Loucy (cell line): ENCODE data around the gene LKAAEAR1.
A peak's percentile ranks its signal among the peaks of the same experiment; 100 is the strongest.

Experiments used
- H2AFZ ChIP-seq: fragments of 200-600 bp; sonication (generic); 2 replicates; pipeline ENCODE4 v1.6.0; 2016; ENCODE audit warnings: antibody characterized with exemption, mild to moderate bottlenecking, low read length, moderate library complexity
- H3F3A ChIP-seq: fragments of 200-600 bp; 2 replicates; pipeline ENCODE4 v1.6.0; 2016; ENCODE audit warnings: antibody characterized with exemption, low read depth, mild to moderate bottlenecking
- H3K27me3 ChIP-seq: fragments of 200-600 bp; sonication (generic); 2 replicates; pipeline ENCODE4 v1.6.1; 2014; ENCODE audit warnings: low read length, mild to moderate bottlenecking; ENCODE audit not compliant: insufficient read depth, poor library complexity, severe bottlenecking
- H3K36me3 ChIP-seq: fragments of 200-600 bp; sonication (generic); 2 replicates; pipeline ENCODE4 v1.6.1; 2016; ENCODE audit warnings: low read length; ENCODE audit not compliant: insufficient read depth
- H3K4me1 ChIP-seq: fragments of 200-600 bp; sonication (generic); 2 replicates; pipeline ENCODE4 v1.5.1; 2014; ENCODE audit warnings: low read length, mild to moderate bottlenecking; ENCODE audit not compliant: insufficient read depth, poor library complexity, severe bottlenecking
- H3K4me2 ChIP-seq: fragments of 200-600 bp; sonication (generic); 2 replicates; pipeline ENCODE4 v1.6.0; 2014; ENCODE audit warnings: antibody characterized with exemption, low read length, low read depth, mild to moderate bottlenecking; ENCODE audit not compliant: poor library complexity, severe bottlenecking
- H3K4me3 ChIP-seq: fragments of 200-600 bp; sonication (generic); 2 replicates; pipeline ENCODE4 v1.5.1; 2014; ENCODE audit warnings: low read length, mild to moderate bottlenecking, mixed read lengths; ENCODE audit not compliant: poor library complexity, severe bottlenecking
- H3K79me2 ChIP-seq: fragments of 200-600 bp; sonication (generic); 2 replicates; pipeline ENCODE4 v1.6.1; 2014; ENCODE audit warnings: low read length; ENCODE audit not compliant: insufficient read depth
- H3K9ac ChIP-seq: fragments of 200-600 bp; sonication (generic); 2 replicates; pipeline ENCODE4 v1.6.0; 2014; ENCODE audit warnings: mild to moderate bottlenecking, low read depth, low read length, moderate library complexity; ENCODE audit not compliant: poor library complexity, severe bottlenecking
- H3K9me2 ChIP-seq: fragments of 200-600 bp; sonication (generic); replicated peaks from 2 replicates; pipeline ENCODE4 v1.6.1; 2016; ENCODE audit warnings: low read depth, low read length, mixed read lengths
- H3K9me3 ChIP-seq: fragments of 200-600 bp; sonication (generic); 2 replicates; pipeline ENCODE4 v1.6.1; 2014; ENCODE audit warnings: mild to moderate bottlenecking, antibody characterized with exemption, low read length, low read depth; ENCODE audit not compliant: insufficient read depth
- H4K20me1 ChIP-seq: fragments of 200-600 bp; sonication (generic); 2 replicates; pipeline ENCODE4 v1.6.0; 2014; ENCODE audit warnings: antibody characterized with exemption, low read length, mild to moderate bottlenecking; ENCODE audit not compliant: insufficient read depth, poor library complexity, severe bottlenecking
- EZH2phosphoT487 ChIP-seq: fragments of 200-600 bp; IDR thresholded peaks from 2 replicates; pipeline ENCODE4 v1.6.1; 2018; ENCODE audit warnings: antibody characterized with exemption, mild to moderate bottlenecking, moderate library complexity, borderline replicate concordance
- TF ChIP-seq, protein P1 (sequence below): fragments of 200-600 bp; sonication (generic); conservative IDR thresholded peaks from 2 replicates; pipeline ENCODE4 v1.5.1; 2014; ENCODE audit warnings: mild to moderate bottlenecking, antibody characterized with exemption, low read length

LKAAEAR1 gene

DNA sequence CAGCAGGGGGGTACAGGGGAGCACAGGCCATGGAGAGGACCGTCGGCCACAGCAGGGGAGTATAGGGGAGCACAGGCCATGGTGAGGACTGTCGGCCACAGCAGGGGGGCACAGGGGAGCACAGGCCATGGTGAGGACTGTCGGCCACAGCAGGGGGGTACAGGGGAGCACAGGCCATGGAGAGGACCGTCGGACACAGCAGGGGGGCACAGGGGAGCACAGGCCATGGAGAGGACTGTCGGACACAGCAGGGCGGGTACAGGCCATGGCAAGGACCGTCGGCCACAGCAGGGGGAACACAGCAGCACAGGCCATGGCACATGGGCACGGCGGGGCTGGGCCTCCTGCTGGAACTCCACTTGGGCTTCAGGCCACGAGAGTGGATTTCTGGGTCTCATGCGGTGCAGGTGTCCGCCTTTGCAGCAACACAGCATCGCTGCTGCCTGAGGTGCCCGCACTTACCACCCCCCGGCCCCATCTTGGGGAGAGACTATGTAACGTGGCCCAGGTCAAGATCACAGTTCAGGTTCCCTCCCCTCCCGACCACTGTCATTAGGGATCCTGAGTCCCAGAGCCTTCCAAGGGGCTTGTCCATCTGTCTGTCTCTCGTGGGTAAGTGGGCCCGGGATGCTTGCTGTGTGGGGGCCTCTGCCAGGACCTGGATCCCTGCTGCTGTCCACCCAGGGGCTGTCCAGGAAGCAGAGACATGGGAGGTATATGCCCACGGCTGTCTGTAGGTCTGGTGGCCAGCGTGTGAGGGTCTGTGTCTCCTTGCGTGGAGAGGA, 20.7 kb upstream of the LKAAEAR1 start:
- Histone ChIP-seq H3K79me2 (no peaks in the 10 kb centered on the region), H3K4me3 (no peak overlapping the region), H3K9ac (no peak overlapping the region), H3K36me3 (no peaks in the 10 kb centered on the region), H3F3A (no peaks in the 10 kb centered on the region), H4K20me1 (no peaks in the 10 kb centered on the region), H3K9me3 (no peaks in the 10 kb centered on the region), H3K4me2 (no peak overlapping the region), H2AFZ (no peak overlapping the region), H3K27me3 (no peaks in the 10 kb centered on the region), H3K9me2 (no peaks in the 10 kb centered on the region), H3K4me1 (peaks cover 19% of the 10 kb centered on the region)
- no peak for TF ChIP-seq EZH2phosphoT487
- TF ChIP-seq, protein P1, sequence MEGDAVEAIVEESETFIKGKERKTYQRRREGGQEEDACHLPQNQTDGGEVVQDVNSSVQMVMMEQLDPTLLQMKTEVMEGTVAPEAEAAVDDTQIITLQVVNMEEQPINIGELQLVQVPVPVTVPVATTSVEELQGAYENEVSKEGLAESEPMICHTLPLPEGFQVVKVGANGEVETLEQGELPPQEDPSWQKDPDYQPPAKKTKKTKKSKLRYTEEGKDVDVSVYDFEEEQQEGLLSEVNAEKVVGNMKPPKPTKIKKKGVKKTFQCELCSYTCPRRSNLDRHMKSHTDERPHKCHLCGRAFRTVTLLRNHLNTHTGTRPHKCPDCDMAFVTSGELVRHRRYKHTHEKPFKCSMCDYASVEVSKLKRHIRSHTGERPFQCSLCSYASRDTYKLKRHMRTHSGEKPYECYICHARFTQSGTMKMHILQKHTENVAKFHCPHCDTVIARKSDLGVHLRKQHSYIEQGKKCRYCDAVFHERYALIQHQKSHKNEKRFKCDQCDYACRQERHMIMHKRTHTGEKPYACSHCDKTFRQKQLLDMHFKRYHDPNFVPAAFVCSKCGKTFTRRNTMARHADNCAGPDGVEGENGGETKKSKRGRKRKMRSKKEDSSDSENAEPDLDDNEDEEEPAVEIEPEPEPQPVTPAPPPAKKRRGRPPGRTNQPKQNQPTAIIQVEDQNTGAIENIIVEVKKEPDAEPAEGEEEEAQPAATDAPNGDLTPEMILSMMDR = no peak

DNA sequence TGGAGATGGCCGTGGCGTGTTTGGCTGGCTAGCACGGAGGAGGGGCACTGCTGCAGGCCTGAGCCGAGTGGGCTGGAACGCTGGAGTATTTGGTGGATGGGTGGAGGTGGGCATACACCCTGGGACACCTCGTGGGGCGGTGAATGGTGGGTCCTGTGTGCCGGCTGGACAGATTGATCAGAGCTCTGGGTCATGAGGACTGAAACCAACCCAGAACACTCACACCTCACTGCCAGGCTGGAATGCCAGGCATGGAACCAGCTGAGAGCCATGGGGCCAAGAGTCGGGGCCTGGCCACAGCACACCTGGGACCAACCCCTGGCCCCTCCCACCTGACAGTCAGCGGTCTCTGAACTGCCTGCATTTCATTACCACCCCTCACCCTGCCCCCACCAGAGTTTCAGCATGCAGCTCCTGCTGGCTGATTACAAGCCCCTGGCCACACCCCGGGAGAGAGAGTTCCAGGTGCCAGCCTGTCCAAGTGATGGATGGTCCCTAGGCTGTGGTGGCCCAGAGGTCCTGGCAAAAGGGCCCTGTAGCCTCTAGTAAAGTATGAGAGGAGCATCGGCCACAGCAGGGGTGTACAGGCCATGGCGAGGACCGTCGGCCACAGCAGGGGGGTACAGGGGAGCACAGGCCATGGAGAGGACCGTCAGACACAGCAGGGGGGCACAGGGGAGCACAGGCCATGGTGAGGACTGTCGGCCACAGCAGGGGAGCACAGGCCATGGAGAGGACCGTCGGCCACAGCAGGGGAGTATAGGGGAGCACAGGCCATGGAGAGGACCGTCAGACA, 19.9 kb upstream of the LKAAEAR1 start:
- H4K20me1 ChIP-seq = no peaks in the 10 kb centered on the region
- H3K27me3 ChIP-seq = no peaks in the 10 kb centered on the region
- H3K36me3 ChIP-seq = no peaks in the 10 kb centered on the region
- peaks cover 23% of the 10 kb centered on the region for H3K4me1 ChIP-seq
- no peak for TF ChIP-seq EZH2phosphoT487
- TF ChIP-seq, protein P1 = no peak
- no peak overlapping the region for H3K9ac ChIP-seq
- H3K9me2 ChIP-seq = no peaks in the 10 kb centered on the region
- no peaks in the 10 kb centered on the region for H3K79me2 ChIP-seq
- H3K4me3 ChIP-seq = no peak overlapping the region
- no peak overlapping the region for H2AFZ ChIP-seq
- no peaks in the 10 kb centered on the region for H3F3A ChIP-seq
- no peak overlapping the region for H3K4me2 ChIP-seq
- no peaks in the 10 kb centered on the region for H3K9me3 ChIP-seq

DNA sequence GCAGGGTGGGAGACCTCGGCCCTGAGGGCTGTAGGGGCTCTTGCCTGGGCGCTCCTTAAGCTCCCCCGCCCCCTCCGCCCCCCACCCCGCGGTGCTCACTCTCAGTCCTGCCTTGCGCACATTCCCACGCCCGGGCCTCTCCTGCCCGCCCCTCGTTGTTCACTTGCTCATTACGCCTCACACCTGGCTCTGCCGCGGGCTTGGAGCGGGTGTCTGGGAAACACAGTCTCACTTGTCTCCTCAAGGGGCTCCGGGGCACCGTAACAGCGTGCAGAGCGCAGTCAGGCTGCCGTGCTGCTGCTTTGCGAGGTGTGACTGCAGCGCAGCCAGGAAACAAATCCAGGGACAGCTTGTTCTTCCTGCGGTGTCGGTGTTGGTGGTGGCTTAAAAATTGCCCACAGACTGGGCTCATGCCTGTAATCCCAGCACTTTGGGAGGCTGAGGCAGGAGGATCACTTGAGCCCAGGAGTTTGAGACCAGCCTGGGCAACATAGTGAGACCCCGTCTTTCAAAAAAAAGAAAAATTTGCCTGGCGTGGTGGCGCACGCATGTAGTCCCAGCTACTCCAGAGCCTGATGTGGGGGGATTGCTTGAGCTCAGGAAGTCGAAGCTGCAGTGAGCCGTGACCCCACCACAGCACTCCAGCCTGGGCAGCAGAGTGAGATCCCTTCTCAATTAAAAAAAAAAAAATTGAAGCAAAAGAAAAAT, 18.6 kb upstream of the LKAAEAR1 start:
- Histone ChIP-seq H3K9me3 (no peaks in the 10 kb centered on the region), H3K27me3 (no peaks in the 10 kb centered on the region), H2AFZ (peak overlapping the region; percentile 95; the same call in 1 of the 2 replicates), H3K36me3 (no peaks in the 10 kb centered on the region), H3K9me2 (no peaks in the 10 kb centered on the region), H3K4me2 (peak overlapping the region; percentile 94), H4K20me1 (no peaks in the 10 kb centered on the region), H3K4me3 (peak overlapping the region; percentile 76), H3K79me2 (no peaks in the 10 kb centered on the region), H3K4me1 (peaks cover 23% of the 10 kb centered on the region), H3K9ac (peak overlapping the region; percentile 75), H3F3A (no peaks in the 10 kb centered on the region)
- TF ChIP-seq EZH2phosphoT487 = no peak
